Liver (tissue), 3 donors: ENCODE measurements around the gene CFDP1.

ENCODE experiments used
- ATF3 ChIP-seq: IDR thresholded peaks from 2 replicates; pipeline ENCODE4 v1.6.1; 2016; ENCODE audit warnings: antibody characterized with exemption
- CTCF ChIP-seq: fragments of 150-350 bp; IDR thresholded peaks from 2 replicates; pipeline ENCODE4 v1.5.1; 2017; ENCODE audit warnings: improper control_type of control experiment, low read depth, low read length; ENCODE audit not compliant: missing input control
- EGR1 ChIP-seq, 2 donors: IDR thresholded peaks; 2 replicates each; pipeline ENCODE4 v1.6.1; 2016 to 2018; ENCODE audit warnings: antibody characterized with exemption in 2 of 2, low read depth in 2 of 2
- FOXA1 ChIP-seq: IDR thresholded peaks from 2 replicates; pipeline ENCODE4 v1.6.1; 2016; ENCODE audit warnings: antibody characterized with exemption
- GABPA ChIP-seq, 2 donors: IDR thresholded peaks in 1 of 2; conservative IDR thresholded peaks in 1 of 2; 2 replicates each; pipeline ENCODE4 v1.6.1; 2016; ENCODE audit warnings: antibody characterized with exemption in 2 of 2, mild to moderate bottlenecking in 1 of 2, moderate library complexity in 1 of 2
- JUND ChIP-seq, 2 donors: IDR thresholded peaks; 2 replicates each; pipeline ENCODE4 v1.6.1; 2016; ENCODE audit warnings: antibody characterized with exemption in 2 of 2
- NR2F2 ChIP-seq: IDR thresholded peaks from 2 replicates; pipeline ENCODE4 v1.6.1; 2016; ENCODE audit warnings: antibody characterized with exemption
- RAD21 ChIP-seq, 2 donors: IDR thresholded peaks; 2 replicates each; pipeline ENCODE4 v1.6.1; 2016; ENCODE audit warnings: antibody characterized with exemption in 2 of 2, mild to moderate bottlenecking in 2 of 2
- RXRA ChIP-seq, 2 donors: IDR thresholded peaks; 2 replicates each; pipeline ENCODE4 v1.6.1; 2017 to 2018; ENCODE audit warnings: antibody characterized with exemption in 2 of 2, mild to moderate bottlenecking in 1 of 2
- SP1 ChIP-seq: IDR thresholded peaks from 2 replicates; pipeline ENCODE4 v1.6.1; 2018; ENCODE audit warnings: antibody characterized with exemption, mild to moderate bottlenecking
- TAF1 ChIP-seq: conservative IDR thresholded peaks from 2 replicates; pipeline ENCODE4 v1.6.1; 2016; ENCODE audit warnings: antibody characterized with exemption, mild to moderate bottlenecking
- YY1 ChIP-seq: IDR thresholded peaks from 2 replicates; pipeline ENCODE4 v1.6.1; 2016; ENCODE audit warnings: antibody characterized with exemption, mild to moderate bottlenecking
- TF ChIP-seq, protein P1 (sequence below): IDR thresholded peaks from 2 replicates; pipeline ENCODE4 v1.6.1; 2016; ENCODE audit warnings: antibody characterized with exemption
- donor health status: healthy.
- donor health status: healthy.

DNA sequence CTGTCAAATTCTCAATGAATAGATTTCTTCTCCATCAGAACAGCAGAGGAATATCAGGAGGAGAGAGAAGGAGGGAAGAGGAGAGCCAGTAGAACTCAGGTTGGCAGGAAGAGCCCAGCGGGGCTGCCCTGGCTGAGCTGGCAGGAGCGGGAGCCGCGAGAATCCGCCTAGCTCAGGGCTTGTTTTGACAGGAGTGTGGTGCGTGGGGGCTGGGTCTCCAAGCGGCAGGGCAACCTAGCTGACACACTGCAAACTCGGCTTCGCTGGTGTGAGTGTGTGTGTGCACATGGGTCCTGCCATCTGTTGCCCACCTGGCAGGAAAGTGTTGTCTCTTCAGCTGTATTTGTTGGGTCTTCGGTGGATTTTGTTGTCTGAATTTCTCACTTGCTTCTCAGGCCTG is 154.0 kb downstream of the CFDP1 start:
- TF ChIP-seq CTCF (no peak), EGR1 (IDR thresholded peaks at IDR 0.05; ENCODE audit: low read depth in 2 of 2) (no peak), RXRA (IDR thresholded peaks at IDR 0.05) (no peak), GABPA (IDR thresholded peaks at IDR 0.05 in 1 of 2, conservative IDR thresholded peaks at IDR 0.05 in 1 of 2) (no peak), RAD21 (IDR thresholded peaks at IDR 0.05) (peak in 1 of 2 donors; percentile 31), ATF3 (no peak), TAF1 (no peak), FOXA1 (no peak), NR2F2 (no peak), SP1 (no peak), YY1 (no peak), JUND (IDR thresholded peaks at IDR 0.05) (no peak)
- TF ChIP-seq, protein P1, sequence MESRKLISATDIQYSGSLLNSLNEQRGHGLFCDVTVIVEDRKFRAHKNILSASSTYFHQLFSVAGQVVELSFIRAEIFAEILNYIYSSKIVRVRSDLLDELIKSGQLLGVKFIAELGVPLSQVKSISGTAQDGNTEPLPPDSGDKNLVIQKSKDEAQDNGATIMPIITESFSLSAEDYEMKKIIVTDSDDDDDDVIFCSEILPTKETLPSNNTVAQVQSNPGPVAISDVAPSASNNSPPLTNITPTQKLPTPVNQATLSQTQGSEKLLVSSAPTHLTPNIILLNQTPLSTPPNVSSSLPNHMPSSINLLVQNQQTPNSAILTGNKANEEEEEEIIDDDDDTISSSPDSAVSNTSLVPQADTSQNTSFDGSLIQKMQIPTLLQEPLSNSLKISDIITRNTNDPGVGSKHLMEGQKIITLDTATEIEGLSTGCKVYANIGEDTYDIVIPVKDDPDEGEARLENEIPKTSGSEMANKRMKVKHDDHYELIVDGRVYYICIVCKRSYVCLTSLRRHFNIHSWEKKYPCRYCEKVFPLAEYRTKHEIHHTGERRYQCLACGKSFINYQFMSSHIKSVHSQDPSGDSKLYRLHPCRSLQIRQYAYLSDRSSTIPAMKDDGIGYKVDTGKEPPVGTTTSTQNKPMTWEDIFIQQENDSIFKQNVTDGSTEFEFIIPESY, result no peak
